HepG2 (cell line): ENCODE measurements around the gene COPZ2. TPM values are rescaled to one million over a fixed set of nuclear protein-coding genes. Genes with fewer than 3 reads are reported as not detected.

ENCODE experiments used
- BRCA1 ChIP-seq: sonication (generic); formaldehyde crosslinking; IDR thresholded peaks from 2 replicates; pipeline ENCODE4 v1.4.0; 2020; ENCODE audit warnings: missing genetic modification reagents
- CBX2 ChIP-seq, 2 experiments: fragments of 200-600 bp in 1 of 2; sonication (generic); formaldehyde crosslinking in 1 of 2; IDR thresholded peaks; 2 replicates each; pipeline versions ENCODE4 v1.7.0 to v1.8.1; 2018 to 2022; ENCODE audit warnings: low read depth in 2 of 2, low read length in 1 of 2, mild to moderate bottlenecking in 1 of 2, missing genetic modification reagents in 1 of 2
- CEBPG ChIP-seq: IDR thresholded peaks from 2 replicates; pipeline ENCODE4 v1.6.1; 2016
- FOXK1 ChIP-seq: sonication (generic); formaldehyde crosslinking; IDR thresholded peaks from 2 replicates; pipeline ENCODE4 v1.4.0; 2020; ENCODE audit warnings: low read depth, missing genetic modification reagents, borderline replicate concordance
- HDAC1 ChIP-seq: sonication (generic); formaldehyde crosslinking; IDR thresholded peaks from 2 replicates; pipeline ENCODE4 v1.5.1; 2020; ENCODE audit warnings: mild to moderate bottlenecking, missing genetic modification reagents
- KDM6A ChIP-seq: IDR thresholded peaks from 2 replicates; pipeline ENCODE4 v1.6.1; 2016; ENCODE audit warnings: low read depth
- NCOA2 ChIP-seq: sonication (generic); formaldehyde crosslinking; IDR thresholded peaks from 2 replicates; pipeline ENCODE4 v1.8.0; 2022; ENCODE audit warnings: inconsistent platforms
- NCOA5 ChIP-seq: sonication (generic); formaldehyde crosslinking; IDR thresholded peaks from 2 replicates; pipeline ENCODE4 v1.4.0; 2020; ENCODE audit warnings: missing genetic modification reagents
- NFATC3 ChIP-seq: sonication (generic); formaldehyde crosslinking; IDR thresholded peaks from 2 replicates; pipeline ENCODE4 v1.5.1; 2020; ENCODE audit warnings: mild to moderate bottlenecking, missing genetic modification reagents
- RCOR2 ChIP-seq: IDR thresholded peaks from 2 replicates; pipeline ENCODE4 v1.6.1; 2016; ENCODE audit warnings: missing biosample characterization, missing genetic modification reagents
- RFX1 ChIP-seq: fragments of 450-650 bp; IDR thresholded peaks from 2 replicates; pipeline ENCODE4 v1.6.1; 2017
- RNF219 ChIP-seq: sonication (generic); formaldehyde crosslinking; IDR thresholded peaks from 2 replicates; pipeline ENCODE4 v1.5.0; 2020; ENCODE audit warnings: mild to moderate bottlenecking, missing genetic modification reagents
- SIX4 ChIP-seq: sonication (generic); formaldehyde crosslinking; IDR thresholded peaks from 2 replicates; pipeline ENCODE4 v1.4.0; 2020; ENCODE audit warnings: missing genetic modification reagents
- SMAD3 ChIP-seq: sonication (generic); formaldehyde crosslinking; IDR thresholded peaks from 2 replicates; pipeline ENCODE4 v1.4.0; 2020; ENCODE audit warnings: missing genetic modification reagents
- SOX6 ChIP-seq, 2 experiments: fragments of 450-650 bp in 1 of 2; sonication (generic) in 1 of 2; formaldehyde crosslinking in 1 of 2; IDR thresholded peaks; 2 replicates each; pipeline versions ENCODE4 v1.4.0 to v1.6.1; 2017 to 2020; ENCODE audit warnings: antibody characterized with exemption in 1 of 2, mild to moderate bottlenecking in 1 of 2, missing genetic modification reagents in 1 of 2
- TAF1 ChIP-seq: sonication (generic); formaldehyde crosslinking; IDR thresholded peaks from 2 replicates; pipeline ENCODE4 v1.4.0; 2020; ENCODE audit warnings: missing genetic modification reagents
- TCF7 ChIP-seq: sonication (generic); IDR thresholded peaks from 2 replicates; pipeline ENCODE4 v1.6.1; 2016; ENCODE audit warnings: antibody characterized with exemption, low read depth
- U2AF1 ChIP-seq: fragments of 200-400 bp; formaldehyde crosslinking; optimal IDR thresholded peaks from 2 replicates; pipeline ENCODE3; 2017; ENCODE audit warnings: mild to moderate bottlenecking, low read depth, low read length
- ZBTB7A ChIP-seq: sonication (generic); formaldehyde crosslinking; IDR thresholded peaks from 2 replicates; pipeline ENCODE4 v1.8.0; 2022; ENCODE audit warnings: mild to moderate bottlenecking, missing genetic modification reagents
- ZNF234 ChIP-seq: sonication (generic); formaldehyde crosslinking; conservative IDR thresholded peaks from 2 replicates; pipeline ENCODE4 v1.5.1; 2020; ENCODE audit warnings: mild to moderate bottlenecking, missing genetic modification reagents
- ZNF256 ChIP-seq: sonication (generic); formaldehyde crosslinking; conservative IDR thresholded peaks from 2 replicates; pipeline ENCODE4 v1.4.0; 2020; ENCODE audit warnings: missing genetic modification reagents
- ZNF260 ChIP-seq: sonication (generic); formaldehyde crosslinking; IDR thresholded peaks from 2 replicates; pipeline ENCODE4 v1.4.0; 2020; ENCODE audit warnings: missing genetic modification reagents, low read depth, mild to moderate bottlenecking, borderline replicate concordance
- ZNF280D ChIP-seq: sonication (generic); formaldehyde crosslinking; IDR thresholded peaks from 2 replicates; pipeline ENCODE4 v1.5.1; 2020; ENCODE audit warnings: mild to moderate bottlenecking, missing genetic modification reagents
- ZNF329 ChIP-seq: sonication (generic); formaldehyde crosslinking; IDR thresholded peaks from 2 replicates; pipeline ENCODE4 v1.9.0; 2021; ENCODE audit warnings: low read depth, mild to moderate bottlenecking, missing genetic modification reagents
- ZNF549 ChIP-seq: sonication (generic); formaldehyde crosslinking; IDR thresholded peaks from 2 replicates; pipeline ENCODE4 v1.5.0; 2020; ENCODE audit warnings: missing genetic modification reagents
- ZNF576 ChIP-seq: sonication (generic); formaldehyde crosslinking; IDR thresholded peaks from 2 replicates; pipeline ENCODE4 v1.4.0; 2020; ENCODE audit warnings: mild to moderate bottlenecking, missing genetic modification reagents
- ZNF737 ChIP-seq: sonication (generic); formaldehyde crosslinking; IDR thresholded peaks from 2 replicates; pipeline ENCODE4 v1.5.0; 2020; ENCODE audit warnings: missing genetic modification reagents, mild to moderate bottlenecking, borderline replicate concordance
- polyA plus RNA-seq, 8 experiments: library from polyadenylated mRNA; depleted of rRNA in 3 of 8; stranded (reverse) in 7 of 8; unstranded in 1 of 8; fragments of >200 nt; fragmentation: Illumina TruSeq in 4 of 8; extraction: Trizol in 4 of 8; gene quantifications; 2 replicates each; pipeline versions ENCODE4 v1.2.1 to v1.2.3, GENCODE V29; 2011 to 2016; ENCODE audit warnings: low read depth in 4 of 8, missing spikeins in 1 of 8, mixed read lengths in 1 of 8; ENCODE audit not compliant: insufficient read depth in 1 of 8
- total RNA-seq, 5 experiments: library from RNA; depleted of rRNA; stranded (reverse); fragments of >200 nt; fragmentation: Illumina TruSeq; extraction: Trizol; gene quantifications; 2 replicates each; pipeline ENCODE4 v1.2.3, GENCODE V29; 2016; ENCODE audit warnings: low read depth in 1 of 5
- TF ChIP-seq, protein P1 (sequence below): IDR thresholded peaks from 2 replicates; pipeline ENCODE4 v1.6.1; 2012; ENCODE audit warnings: inconsistent platforms

COPZ2 gene
- total and polyA plus RNA-seq, 2 of the 13 experiments (the other 11 are each of a cell fraction or from before 2014, with no cell fraction given), result 0.61 to 1.5 TPM

DNA sequence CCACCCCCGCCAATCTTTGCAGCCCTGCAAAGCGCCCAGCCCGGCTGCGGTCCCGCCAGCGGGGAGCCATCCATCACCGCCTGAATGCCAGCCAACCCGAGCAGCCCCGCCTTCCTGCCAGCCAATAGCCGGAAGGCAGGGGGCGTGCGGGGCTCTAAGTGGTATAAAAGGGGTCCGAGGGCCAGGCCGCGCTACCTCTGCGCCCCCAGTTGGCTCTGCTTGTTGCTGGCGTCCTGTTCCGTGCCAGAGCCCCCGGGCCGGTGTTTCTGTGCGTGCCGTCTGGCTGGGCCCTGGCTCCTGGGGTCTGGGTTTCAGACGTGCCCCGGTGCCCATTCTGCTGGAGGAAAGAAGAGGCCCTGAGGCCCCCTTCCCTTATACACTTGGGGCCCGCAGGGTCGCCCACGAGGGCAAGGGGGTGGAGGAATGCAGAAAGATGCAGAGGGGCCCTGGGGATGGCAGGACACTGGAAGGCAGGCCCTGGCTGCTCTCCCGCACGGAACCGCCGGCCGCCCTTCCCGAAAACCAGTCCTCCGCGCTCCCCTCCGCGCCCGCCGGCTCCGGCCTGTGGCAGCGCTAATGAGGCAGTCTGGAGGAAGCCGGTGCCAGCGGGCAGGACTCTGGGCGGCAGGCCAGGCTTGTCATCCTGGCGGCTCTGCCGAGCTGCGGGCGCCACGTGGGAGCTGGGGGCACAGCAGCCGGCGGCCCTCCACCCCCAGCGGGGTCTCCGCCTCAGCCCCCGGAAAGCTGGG is 14.0 kb downstream of the COPZ2 start (continued):
- TF ChIP-seq, protein P1, sequence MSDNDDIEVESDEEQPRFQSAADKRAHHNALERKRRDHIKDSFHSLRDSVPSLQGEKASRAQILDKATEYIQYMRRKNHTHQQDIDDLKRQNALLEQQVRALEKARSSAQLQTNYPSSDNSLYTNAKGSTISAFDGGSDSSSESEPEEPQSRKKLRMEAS, result 0 out of 2 replicates have a peak, but pooled peaks have one; percentile 3
- TF ChIP-seq U2AF1, result no peak
- TF ChIP-seq NFATC3, result no peak
- TF ChIP-seq SMAD3 (CRISPR knock-in tag), result no peak
- no peak for TF ChIP-seq ZNF576 (CRISPR knock-in tag)
- TF ChIP-seq HDAC1 (CRISPR knock-in tag), result peak; percentile 44; the same call in 1 of the 2 replicates
- no peak for TF ChIP-seq RNF219 (CRISPR knock-in tag)
- no peak for TF ChIP-seq ZNF329 (CRISPR knock-in tag)
- TF ChIP-seq ZBTB7A, result no peak
- no peak for TF ChIP-seq CEBPG (CRISPR knock-in tag)
- TF ChIP-seq KDM6A (CRISPR knock-in tag), result no peak
- no peak for TF ChIP-seq TAF1 (CRISPR knock-in tag)
- no peak for TF ChIP-seq ZNF234 (CRISPR knock-in tag)
- TF ChIP-seq RFX1, result no peak
- TF ChIP-seq ZNF256 (CRISPR knock-in tag), result no peak
- no peak for TF ChIP-seq ZNF549
- TF ChIP-seq ZNF260 (CRISPR knock-in tag), result no peak
- TF ChIP-seq TCF7, result no peak
- no peak for TF ChIP-seq ZNF280D (CRISPR knock-in tag)
- TF ChIP-seq FOXK1 (CRISPR knock-in tag), result no peak
- TF ChIP-seq SIX4 (CRISPR knock-in tag), result no peak
- no peak for TF ChIP-seq NCOA2 (CRISPR knock-in tag)
- TF ChIP-seq ZNF737, result no peak
- no peak for TF ChIP-seq CBX2 (IDR thresholded peaks at IDR 0.05; ENCODE audit: low read depth, low read length)
- no peak for TF ChIP-seq CBX2 (CRISPR knock-in tag; IDR thresholded peaks at IDR 0.05; ENCODE audit: low read depth)
- no peak for TF ChIP-seq RCOR2 (CRISPR knock-in tag)
- no peak for TF ChIP-seq BRCA1 (CRISPR knock-in tag)
- TF ChIP-seq SOX6 (IDR thresholded peaks at IDR 0.05), result no peak
- peak; percentile 22 for TF ChIP-seq SOX6 (CRISPR knock-in tag; IDR thresholded peaks at IDR 0.05)
- TF ChIP-seq NCOA5 (CRISPR knock-in tag), result no peak
